Astrocyte of the cerebellum (primary cell): ENCODE data around the gene DMBT1.

Experiments used
- DNase-seq: peaks from one replicate; pipeline ENCODE4 v3.0.0-alpha.2; 2011; ENCODE audit warnings: low read depth
- H3K4me3 ChIP-seq: 2 replicates; pipeline ENCODE4 v1.5.1; 2011; ENCODE audit warnings: mild to moderate bottlenecking, low read depth, low read length, moderate library complexity
- in situ Hi-C: cut with HindIII; loops from 2 replicates; pipeline ENCODE4 v1.10.0; 2017; ENCODE audit warnings: low sequenced_read_pairs
- TF ChIP-seq, protein P1 (sequence below): IDR thresholded peaks from 2 replicates; pipeline ENCODE4 v1.5.1; 2012; ENCODE audit warnings: low read length, low read depth, moderate library complexity, mild to moderate bottlenecking; ENCODE audit errors: missing control alignments

The DMBT1 gene

DNA sequence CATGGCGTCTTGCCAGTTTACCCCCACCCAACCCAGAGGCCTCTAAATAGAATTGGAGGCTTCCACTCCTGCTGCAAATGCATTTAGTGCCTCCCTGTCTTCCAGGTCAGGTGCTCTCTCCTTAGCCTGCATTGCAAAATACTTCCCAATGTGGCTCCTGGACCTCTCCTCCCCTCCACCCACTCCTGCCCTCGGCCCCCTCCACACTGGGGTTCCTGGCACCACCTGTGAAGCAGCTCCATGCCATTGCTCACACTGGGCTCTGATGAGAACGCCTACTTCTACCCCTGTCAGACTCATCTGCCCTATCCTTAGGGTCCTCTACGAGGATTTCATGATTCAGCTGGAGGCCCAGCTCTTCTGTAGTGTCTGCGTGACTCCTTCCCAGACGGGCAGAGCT is 101.7 kb downstream of the DMBT1 start:
- TF ChIP-seq, protein P1, sequence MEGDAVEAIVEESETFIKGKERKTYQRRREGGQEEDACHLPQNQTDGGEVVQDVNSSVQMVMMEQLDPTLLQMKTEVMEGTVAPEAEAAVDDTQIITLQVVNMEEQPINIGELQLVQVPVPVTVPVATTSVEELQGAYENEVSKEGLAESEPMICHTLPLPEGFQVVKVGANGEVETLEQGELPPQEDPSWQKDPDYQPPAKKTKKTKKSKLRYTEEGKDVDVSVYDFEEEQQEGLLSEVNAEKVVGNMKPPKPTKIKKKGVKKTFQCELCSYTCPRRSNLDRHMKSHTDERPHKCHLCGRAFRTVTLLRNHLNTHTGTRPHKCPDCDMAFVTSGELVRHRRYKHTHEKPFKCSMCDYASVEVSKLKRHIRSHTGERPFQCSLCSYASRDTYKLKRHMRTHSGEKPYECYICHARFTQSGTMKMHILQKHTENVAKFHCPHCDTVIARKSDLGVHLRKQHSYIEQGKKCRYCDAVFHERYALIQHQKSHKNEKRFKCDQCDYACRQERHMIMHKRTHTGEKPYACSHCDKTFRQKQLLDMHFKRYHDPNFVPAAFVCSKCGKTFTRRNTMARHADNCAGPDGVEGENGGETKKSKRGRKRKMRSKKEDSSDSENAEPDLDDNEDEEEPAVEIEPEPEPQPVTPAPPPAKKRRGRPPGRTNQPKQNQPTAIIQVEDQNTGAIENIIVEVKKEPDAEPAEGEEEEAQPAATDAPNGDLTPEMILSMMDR, result no peak
- in situ Hi-C loops, result no loop called here
- no peak for DNase-seq
- H3K4me3 ChIP-seq, result no peak overlapping the region

DNA sequence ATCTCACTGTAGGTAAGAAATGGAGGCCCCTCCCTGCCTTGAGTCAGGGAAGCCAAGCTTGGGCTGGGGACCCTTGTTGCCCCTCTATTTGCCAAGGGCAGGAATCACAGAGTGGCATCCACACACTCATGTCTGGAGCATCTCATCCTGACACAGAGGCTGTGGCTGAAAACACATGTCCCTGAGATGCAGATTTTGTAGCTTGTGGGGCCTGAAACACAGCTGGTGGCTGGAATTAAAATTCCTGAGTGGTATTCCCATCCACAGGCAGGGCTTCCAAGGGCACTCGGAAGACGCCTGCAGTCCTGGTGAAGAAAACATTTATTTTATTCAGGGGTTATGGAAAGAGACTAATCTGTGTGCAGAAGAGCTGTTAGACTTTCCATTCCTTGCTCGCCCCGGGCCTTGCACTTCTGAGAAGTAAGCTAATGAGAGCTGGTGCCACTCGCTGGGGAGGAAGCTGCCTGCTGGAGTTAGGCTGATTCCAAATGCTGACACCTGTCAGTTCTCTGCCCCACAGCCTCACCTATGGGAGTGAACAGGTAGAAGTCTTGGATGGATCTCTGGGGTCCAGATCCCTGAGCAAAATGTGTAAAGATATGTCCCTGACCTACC is 103.1 kb downstream of the DMBT1 start:
- no peak for DNase-seq
- in situ Hi-C loops, result no loop called here
- TF ChIP-seq, protein P1, result no peak
- H3K4me3 ChIP-seq, result no peak overlapping the region

GRCh38 chr10:122664501-122664900 is 103.9 kb downstream of the DMBT1 start:
- TF ChIP-seq, protein P1, result no peak
- no peak for DNase-seq
- in situ Hi-C loops, result no loop called here
- H3K4me3 ChIP-seq, result no peak overlapping the region

- no peak overlapping the region for H3K4me3 ChIP-seq
- TF ChIP-seq, protein P1, result no peak
- DNase-seq, result no peak
- in situ Hi-C loops, result no loop called here
Observed at GRCh38 chr10:122665329-122665860, 104.8 kb downstream of the DMBT1 start.

GRCh38 chr10:122665946-122666345 is 105.4 kb downstream of the DMBT1 start:
- no peak for DNase-seq
- TF ChIP-seq, protein P1, result no peak
- in situ Hi-C loops, result no loop called here
- no peak overlapping the region for H3K4me3 ChIP-seq

GRCh38 chr10:122669045-122669444 is 108.5 kb downstream of the DMBT1 start:
- in situ Hi-C loops, result no loop called here
- TF ChIP-seq, protein P1, result no peak
- no peak overlapping the region for H3K4me3 ChIP-seq
- DNase-seq, result no peak

GRCh38 chr10:122669842-122670241 is 109.3 kb downstream of the DMBT1 start:
- TF ChIP-seq, protein P1, result no peak
- no peak overlapping the region for H3K4me3 ChIP-seq
- in situ Hi-C loops, result no loop called here
- DNase-seq, result no peak
